ENCODE measurements around the gene CSRP2. TPM values are rescaled to one million over a fixed set of nuclear protein-coding genes. Genes with fewer than 3 reads are reported as not detected.
A peak's percentile ranks its signal among the peaks of the same experiment; 100 is the strongest.

Gene CSRP2
- total RNA-seq, 3 donors from 2014 or later = 2.5 to 13.1 (median 6.5) TPM

- Histone ChIP-seq H3K36me3 (ENCODE audit: low read depth) (no peaks in the 10 kb centered on the region), H3K4me3 (no peak overlapping the region), H3K9me3 (no peaks in the 10 kb centered on the region), H3K4me1 (ENCODE audit: low read depth) (peaks cover 16% of the 10 kb centered on the region)
- TF ChIP-seq, protein P1, sequence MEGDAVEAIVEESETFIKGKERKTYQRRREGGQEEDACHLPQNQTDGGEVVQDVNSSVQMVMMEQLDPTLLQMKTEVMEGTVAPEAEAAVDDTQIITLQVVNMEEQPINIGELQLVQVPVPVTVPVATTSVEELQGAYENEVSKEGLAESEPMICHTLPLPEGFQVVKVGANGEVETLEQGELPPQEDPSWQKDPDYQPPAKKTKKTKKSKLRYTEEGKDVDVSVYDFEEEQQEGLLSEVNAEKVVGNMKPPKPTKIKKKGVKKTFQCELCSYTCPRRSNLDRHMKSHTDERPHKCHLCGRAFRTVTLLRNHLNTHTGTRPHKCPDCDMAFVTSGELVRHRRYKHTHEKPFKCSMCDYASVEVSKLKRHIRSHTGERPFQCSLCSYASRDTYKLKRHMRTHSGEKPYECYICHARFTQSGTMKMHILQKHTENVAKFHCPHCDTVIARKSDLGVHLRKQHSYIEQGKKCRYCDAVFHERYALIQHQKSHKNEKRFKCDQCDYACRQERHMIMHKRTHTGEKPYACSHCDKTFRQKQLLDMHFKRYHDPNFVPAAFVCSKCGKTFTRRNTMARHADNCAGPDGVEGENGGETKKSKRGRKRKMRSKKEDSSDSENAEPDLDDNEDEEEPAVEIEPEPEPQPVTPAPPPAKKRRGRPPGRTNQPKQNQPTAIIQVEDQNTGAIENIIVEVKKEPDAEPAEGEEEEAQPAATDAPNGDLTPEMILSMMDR (IDR thresholded peaks at IDR 0.05) = no peak
- intact Hi-C loops (cut with DNase I, micrococcal nuclease) = no loop called here
- ATAC-seq = no peak
- no peak for DNase-seq
Observed at GRCh38 chr12:76879710-76880518, 1.1 kb upstream of the CSRP2 start.

- DNase-seq = peak in 2 of 3 donors; percentile 11 to 24
Observed at GRCh38 chr12:76878099-76878898, 520 bp downstream of the CSRP2 start.

GRCh38 chr12:76876696-76877229 lies 2.1 kb downstream of the CSRP2 start:
- ATAC-seq (no peak), DNase-seq (no peak)
- Histone ChIP-seq H3K9me3 (no peaks in the 10 kb centered on the region), H3K4me3 (no peak overlapping the region), H3K36me3 (ENCODE audit: low read depth) (no peaks in the 10 kb centered on the region), H3K4me1 (ENCODE audit: low read depth) (peaks cover 16% of the 10 kb centered on the region)
- intact Hi-C loops (cut with DNase I, micrococcal nuclease) = no loop called here
- TF ChIP-seq, protein P1 (IDR thresholded peaks at IDR 0.05) = no peak

More at GRCh38 chr12:76878099-76878898, 520 bp downstream of the CSRP2 start:
- ATAC-seq = peak; percentile 40
- intact Hi-C loops (cut with DNase I, micrococcal nuclease) = no loop called here
- Histone ChIP-seq H3K36me3 (ENCODE audit: low read depth) (no peaks in the 10 kb centered on the region), H3K9me3 (no peaks in the 10 kb centered on the region), H3K4me3 (peak overlapping the region; percentile 23), H3K4me1 (ENCODE audit: low read depth) (peaks cover 16% of the 10 kb centered on the region)
- TF ChIP-seq, protein P1 (IDR thresholded peaks at IDR 0.05) = no peak

- Histone ChIP-seq H3K9me3 (no peaks in the 10 kb centered on the region), H3K36me3 (ENCODE audit: low read depth) (no peaks in the 10 kb centered on the region), H3K4me3 (no peak overlapping the region), H3K4me1 (ENCODE audit: low read depth) (peaks cover 14% of the 10 kb centered on the region)
- intact Hi-C loops (cut with DNase I, micrococcal nuclease) = no loop called here
- DNase-seq (no peak), ATAC-seq (no peak)
- TF ChIP-seq, protein P1 (IDR thresholded peaks at IDR 0.05) = no peak
Observed at GRCh38 chr12:76874491-76875190, 4.2 kb downstream of the CSRP2 start.

DNA sequence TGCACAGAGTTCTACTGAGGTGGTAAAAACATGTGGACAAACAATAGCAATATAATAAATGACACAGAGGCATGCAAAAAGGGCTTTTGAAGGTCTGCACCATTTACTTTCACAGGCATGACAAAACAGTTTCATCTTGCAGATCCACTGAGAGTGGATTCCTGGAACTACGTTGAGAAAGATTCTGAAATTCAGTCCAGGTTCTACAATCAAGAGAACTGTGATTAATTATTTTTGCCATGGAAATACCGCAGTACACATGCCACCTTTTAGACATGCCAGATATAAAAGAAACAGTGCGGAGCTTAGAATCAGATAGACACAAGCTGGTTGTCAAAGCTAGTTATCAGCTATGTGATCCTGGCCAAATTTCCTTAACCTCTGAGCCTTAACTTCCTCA lies 4.8 kb downstream of the CSRP2 start:
- TF ChIP-seq, protein P1 (IDR thresholded peaks at IDR 0.05) = no peak
- no peaks in the 10 kb centered on the region for H3K36me3 ChIP-seq (ENCODE audit: low read depth)
- DNase-seq = no peak
- H3K4me1 ChIP-seq (ENCODE audit: low read depth) = peaks cover 8% of the 10 kb centered on the region
- H3K4me3 ChIP-seq = no peak overlapping the region
- intact Hi-C loops (cut with DNase I, micrococcal nuclease) = no loop called here
- no peaks in the 10 kb centered on the region for H3K9me3 ChIP-seq
- ATAC-seq = no peak
